Fibroblast of peridontal ligament (primary cell): ENCODE results near the gene GRK6.
"Not testable (repeated sequence)": the region's sequence is repeated elsewhere in the genome, so short reads cannot be mapped to it uniquely, and the experiment has no call there.

Source experiments
- DNase-seq: peaks from one replicate; pipeline ENCODE4 v3.0.0-alpha.2; 2010; ENCODE audit errors: extremely low read depth

Gene GRK6

DNA sequence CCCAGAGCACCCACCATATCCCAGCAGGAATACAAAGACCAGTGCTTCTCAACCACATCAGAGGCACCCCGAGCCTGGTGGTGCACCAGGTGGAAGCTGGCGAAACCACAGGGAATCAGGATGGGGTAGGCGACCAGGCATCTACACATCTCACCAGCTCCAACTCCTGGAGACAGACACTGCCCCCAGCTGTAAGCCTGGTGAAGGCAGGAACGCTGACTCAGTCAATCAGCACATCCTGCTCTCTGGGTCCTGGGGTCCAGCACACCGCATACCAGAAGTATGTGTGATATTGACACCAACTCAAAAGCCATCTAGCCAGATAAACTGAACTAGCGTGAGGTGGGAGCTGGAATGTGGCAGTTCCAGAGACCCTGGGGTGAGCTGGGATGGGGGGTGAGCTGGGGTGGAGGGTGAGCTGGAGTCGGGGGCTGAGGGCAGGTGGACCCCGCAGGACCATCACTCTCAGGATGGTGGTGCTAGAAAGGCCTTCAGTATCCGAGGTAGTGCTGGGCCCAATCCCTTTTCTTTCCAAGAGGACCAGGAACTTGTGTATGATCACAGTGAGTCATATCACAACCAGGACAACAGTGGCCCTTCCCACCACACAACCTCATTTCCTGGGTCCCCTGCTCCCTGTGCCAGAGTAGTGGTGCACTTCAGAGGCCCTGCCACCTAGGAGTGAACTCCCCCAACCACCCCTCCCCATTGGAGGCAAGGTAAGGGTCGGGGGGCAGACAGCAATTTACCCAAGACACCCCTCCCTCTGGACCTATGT lies 44.5 kb downstream of the GRK6 start:
- DNase-seq, result no peak

DNA sequence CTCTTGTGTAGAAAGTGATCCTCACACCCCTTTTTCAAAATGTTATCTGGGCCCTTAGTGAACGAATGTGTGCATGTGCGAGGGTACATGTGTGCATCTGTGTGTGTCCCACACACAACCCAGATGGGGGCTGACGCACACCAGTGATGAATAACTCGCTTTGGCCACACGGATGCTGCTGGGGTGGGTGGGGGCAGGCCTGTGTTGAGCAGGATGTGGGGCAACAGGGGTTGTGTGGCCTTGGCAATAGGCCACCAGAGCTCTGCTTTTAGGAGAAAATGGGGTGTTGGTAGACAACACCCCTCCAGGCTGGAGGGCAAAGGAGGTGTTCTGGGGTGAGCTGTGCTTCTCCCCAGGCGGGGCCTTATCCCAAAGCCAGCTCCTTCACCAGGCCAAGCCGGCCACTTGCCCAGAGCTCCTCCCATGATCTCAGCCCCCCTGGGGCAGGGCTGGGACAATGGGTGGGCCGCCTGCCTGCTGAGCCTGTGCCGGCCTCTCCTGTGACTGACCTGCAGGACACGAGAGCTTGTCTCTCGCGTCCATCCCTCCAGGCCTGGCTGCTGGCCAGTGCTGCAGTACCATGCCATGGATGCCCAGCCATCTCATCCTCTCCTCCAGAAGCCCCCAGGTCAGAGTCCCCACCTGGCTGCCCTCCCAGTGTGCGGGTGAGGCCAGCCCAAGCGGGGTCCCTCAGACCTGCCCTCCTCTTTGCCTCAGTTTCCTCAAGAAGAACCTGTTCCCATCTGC lies 45.3 kb downstream of the GRK6 start:
- no peak for DNase-seq

GRCh38 chr5:177472460-177473442 lies 46.3 kb downstream of the GRK6 start:
- DNase-seq, result no peak

- DNase-seq, result no peak
Observed at GRCh38 chr5:177473443-177474001, 47.0 kb downstream of the GRK6 start, which contains the start of gene DBN1. Gene DBN1 (minus strand): TSS chr5:177473634. CDS start chr5:177473521, 113 bp downstream.

DNA sequence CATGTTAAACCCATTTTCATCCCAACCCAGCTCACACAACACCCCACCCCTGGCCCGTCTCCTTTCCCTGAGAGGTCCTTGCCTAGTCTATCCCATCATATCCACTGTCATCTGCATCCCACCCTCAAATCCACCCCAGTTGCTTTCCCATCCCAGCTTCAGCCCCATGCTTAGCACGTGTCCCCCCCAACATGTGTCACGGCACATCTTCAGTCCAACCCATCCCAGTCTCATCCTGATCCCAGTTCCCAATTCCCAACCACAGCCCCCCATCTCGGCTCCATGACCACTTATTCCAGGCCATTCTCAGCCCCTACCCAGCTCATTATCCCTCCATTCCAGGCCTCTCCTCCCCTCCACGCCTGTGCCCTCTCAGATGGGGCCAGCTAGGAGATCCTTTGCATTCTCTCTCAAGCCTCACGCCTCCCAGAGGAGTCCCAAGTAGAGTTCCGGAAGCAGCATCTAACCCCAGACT lies 47.6 kb downstream of the GRK6 start:
- no peak for DNase-seq

- DNase-seq, result no peak
Observed at GRCh38 chr5:177474846-177475562, 48.5 kb downstream of the GRK6 start.

DNA sequence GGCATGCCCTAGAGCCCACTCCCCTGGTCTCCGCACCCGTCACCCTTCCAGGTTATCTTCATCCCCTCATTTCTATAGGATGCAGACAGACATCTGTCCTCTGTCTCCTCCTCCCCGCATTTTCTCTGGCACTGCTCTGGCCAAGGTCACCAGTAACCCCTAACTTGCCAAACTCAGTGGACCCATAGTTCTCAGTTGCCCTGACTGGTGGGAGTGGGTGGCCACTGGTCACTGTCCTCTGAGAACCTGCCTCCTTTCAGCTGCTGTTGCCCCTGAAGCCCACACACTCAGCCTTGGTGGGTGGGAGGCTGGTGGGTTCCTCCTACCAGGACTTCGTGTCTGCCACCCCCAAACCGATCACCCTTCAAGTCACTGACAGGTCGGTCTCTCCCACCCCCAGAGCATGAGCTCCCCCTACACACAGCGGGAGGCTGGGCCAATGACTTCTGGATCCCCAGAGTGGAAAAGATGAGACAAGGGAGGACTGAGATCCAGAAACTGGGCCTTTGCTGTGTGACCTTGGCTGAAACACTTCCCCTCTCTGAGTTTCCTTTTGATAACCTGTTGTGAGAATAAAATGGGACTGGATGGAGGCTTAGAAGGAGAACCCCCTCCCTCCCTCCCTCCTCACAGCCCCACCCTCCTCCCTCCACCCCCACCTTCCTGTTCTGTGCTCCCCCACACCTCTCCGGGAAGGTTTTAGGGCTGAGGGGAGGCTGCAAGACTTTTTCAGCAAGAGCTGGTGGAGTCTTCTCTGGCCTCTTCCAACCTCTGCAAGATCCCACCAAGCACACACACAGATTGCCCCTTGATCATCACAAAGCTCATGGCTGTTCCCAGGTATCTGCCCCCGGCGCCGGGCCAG lies 49.3 kb downstream of the GRK6 start:
- no peak for DNase-seq

GRCh38 chr5:177476531-177477233 lies 50.2 kb downstream of the GRK6 start:
- peak; percentile 66 for DNase-seq

- DNase-seq, result no peak
Observed at GRCh38 chr5:177477701-177478477, 51.4 kb downstream of the GRK6 start.

DNA sequence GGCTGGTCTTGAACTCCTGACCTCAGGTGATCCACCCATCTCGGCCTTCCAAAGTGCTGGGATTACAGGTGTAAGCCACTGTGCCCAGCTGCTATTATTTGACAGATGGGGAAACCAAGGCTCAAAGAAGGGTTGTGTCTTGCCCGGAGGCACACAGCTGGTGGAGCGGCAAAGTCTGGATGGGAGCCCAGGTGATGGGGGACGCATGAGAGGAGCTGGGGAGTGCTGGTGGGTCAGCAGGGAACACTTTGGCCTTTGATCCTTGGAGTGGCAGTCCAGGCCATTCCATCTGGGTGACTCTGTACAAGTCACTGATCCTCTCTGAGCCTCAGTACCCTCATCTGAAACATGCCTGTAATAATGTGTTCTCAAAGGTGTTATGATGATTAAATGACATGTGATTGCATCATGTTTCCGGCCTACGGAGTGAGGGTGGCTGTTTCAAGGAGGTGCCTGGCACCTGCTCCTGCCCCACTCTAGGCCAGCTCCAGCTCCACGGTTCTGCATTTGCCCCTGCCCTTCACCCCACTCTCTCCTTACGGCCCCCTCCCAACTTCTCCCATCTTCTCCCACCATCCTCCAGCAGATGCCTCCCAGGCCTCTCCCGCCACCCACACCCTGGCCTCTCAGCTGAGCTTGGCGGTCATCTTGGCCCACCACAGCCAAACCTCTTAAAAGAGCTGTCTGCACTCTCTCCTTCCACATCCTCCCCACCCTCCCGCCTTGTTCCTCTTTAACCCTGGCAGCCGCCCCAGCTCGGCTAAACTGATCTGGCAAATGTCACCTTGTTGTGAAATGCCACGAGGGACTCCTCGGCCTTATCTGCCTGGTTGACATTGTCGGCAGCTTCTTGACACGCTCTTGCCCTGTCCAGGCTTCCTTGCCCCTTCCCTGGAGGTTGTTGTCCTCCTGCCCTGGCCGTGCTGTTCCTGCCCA lies 52.5 kb downstream of the GRK6 start:
- DNase-seq, result no peak

DNA sequence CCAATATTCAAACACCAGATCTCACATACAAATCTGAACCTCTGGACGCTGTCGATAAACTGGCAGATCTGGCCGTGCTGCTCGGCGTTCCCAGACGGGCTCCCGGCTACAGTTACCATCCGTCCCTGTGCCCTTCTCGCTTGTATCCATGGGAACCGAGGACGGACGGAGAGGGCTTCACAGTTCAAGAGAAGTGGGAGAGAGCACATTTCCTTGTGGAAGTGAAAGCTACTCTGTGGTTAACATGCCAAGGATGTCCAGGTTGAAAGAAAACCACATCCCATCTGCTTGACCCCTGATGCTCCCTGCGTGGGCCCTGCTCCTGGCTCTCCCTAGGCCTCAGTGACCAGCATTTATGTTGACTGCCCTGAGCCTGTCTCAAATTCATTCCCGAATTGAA lies 53.3 kb downstream of the GRK6 start:
- DNase-seq, result no peak

GRCh38 chr5:177482359-177482795 lies 55.9 kb downstream of the GRK6 start:
- DNase-seq, result no peak

GRCh38 chr5:177483042-177483441 lies 56.6 kb downstream of the GRK6 start:
- DNase-seq, result no peak

DNA sequence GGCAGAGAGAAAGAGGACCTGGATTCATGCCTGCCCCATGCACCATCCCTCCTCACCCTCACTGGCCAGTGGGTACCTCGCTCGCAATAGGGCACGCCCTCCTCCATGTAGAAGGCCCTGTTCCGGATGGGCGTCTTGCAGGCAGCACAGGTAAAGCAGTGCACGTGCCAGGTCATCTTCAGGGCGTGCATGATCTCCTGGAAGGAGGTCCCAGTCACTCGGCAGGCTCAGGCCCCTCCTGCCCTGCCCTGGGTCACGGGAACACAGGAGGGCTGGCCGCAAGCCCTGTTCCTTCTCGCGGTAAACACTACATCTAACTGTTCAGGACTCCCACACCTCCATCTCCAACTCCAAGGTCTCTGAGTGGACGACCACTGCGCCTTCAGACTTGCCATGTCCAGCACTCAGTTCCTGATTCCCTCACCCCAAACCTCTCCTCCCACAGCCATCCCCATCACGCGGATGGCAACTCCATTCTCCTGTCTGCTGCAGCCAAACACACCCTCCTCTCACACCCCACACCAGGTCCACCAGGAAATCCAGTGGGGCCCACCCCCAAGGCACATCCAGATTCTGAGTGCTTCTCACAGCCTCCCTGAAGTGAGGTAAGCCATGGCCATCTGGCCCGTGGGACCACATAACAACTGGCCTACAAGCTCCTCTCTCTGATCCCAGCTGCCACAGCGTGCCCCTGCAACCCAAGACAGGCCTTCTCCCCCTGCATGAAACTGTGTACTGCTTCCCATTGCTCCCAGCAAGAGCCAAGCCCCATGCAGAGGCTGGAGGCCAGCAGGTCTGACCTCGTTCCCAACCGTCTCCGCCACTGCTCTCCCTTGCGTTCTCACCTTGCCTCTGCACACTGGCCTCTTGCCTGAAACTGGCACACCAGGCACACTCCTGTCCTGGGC lies 57.8 kb downstream of the GRK6 start:
- DNase-seq, result no peak

GRCh38 chr5:177484902-177485549 lies 58.5 kb downstream of the GRK6 start:
- no peak for DNase-seq

DNA sequence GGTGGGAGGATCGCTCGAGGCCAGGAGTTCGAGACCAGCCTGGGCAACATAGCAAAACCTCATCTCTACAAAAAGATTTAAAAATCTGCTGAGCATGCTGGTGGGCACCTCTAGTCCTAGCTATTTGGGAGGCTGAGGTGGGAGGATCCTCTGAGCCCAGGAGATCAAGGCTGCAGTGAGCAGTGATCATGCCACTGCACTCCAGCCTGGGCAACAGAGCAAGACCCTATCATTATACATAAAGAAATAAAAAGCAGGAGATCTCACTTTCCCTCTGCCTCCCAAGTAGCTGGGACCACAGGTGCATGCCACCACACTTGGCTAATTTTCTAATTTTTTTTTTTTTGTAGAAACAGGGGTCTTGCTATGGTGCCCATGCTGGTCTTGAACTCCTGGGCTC lies 59.3 kb downstream of the GRK6 start:
- DNase-seq, result not testable (repeated sequence)
